Lower leg skin (tissue), 4 donors: Measurements from ENCODE around the gene MPZL3. TPM values are rescaled to one million over a fixed set of nuclear protein-coding genes. Genes with fewer than 3 reads are reported as not detected.

Source experiments
- DNase-seq, 2 donors: peaks; one replicate each; pipeline ENCODE4 v3.0.0-alpha.2; 2019; ENCODE audit warnings: low spot score in 2 of 2
- H3K4me3 ChIP-seq: fragments of 200-600 bp; sonication (generic); 2 replicates; pipeline ENCODE4 v1.5.1; 2017; ENCODE audit warnings: mild to moderate bottlenecking, low read depth; ENCODE audit not compliant: poor library complexity, severe bottlenecking
- CTCF ChIP-seq, 3 donors: fragments of 450-650 bp; IDR thresholded peaks; one replicate each; pipeline ENCODE4 v1.5.1; 2016; ENCODE audit warnings: antibody characterized with exemption in 3 of 3, mild to moderate bottlenecking in 3 of 3, moderate library complexity in 2 of 3
- POLR2A ChIP-seq, 2 donors: fragments of 450-650 bp; IDR thresholded peaks; one replicate each; pipeline ENCODE4 v1.6.1; 2016 to 2017; ENCODE audit warnings: antibody characterized with exemption in 2 of 2, mild to moderate bottlenecking in 1 of 2, moderate library complexity in 1 of 2
- WGBS, 2 donors: methylation state at CpG; one replicate each; pipeline ENCODE4 v1.1.5; 2018; 5-methylcytosine and 5-hydroxymethylcytosine counted together
- intact Hi-C: fragments of 100-400 bp; cut with DNase I; formaldehyde crosslinking; loops from one replicate; pipeline ENCODE4 v1.15.0; 2023; ENCODE audit warnings: low total_unique reads
- total RNA-seq, 4 donors: library from RNA; depleted of rRNA; stranded (reverse); fragments of >200 nt; gene quantifications; one replicate each; pipeline ENCODE4 v1.1.0, GENCODE V29; 2016

Gene MPZL3
- total RNA-seq, 4 donors from 2014 or later, result 55.9 to 120 (median 91.2) TPM

- TF ChIP-seq CTCF (IDR thresholded peaks at IDR 0.05) (no peak), POLR2A (IDR thresholded peaks at IDR 0.05) (no peak)
- WGBS, 2 donors, result 35 to 38% methylated on average over 4 of the region's 4 CpGs
- no peak overlapping the region for H3K4me3 ChIP-seq
- DNase-seq, result no peak
- intact Hi-C loops, result no loop called here
Measured at GRCh38 chr11:118275176-118275575, 23.0 kb upstream of the MPZL3 start.

GRCh38 chr11:118274186-118274585 lies 22.0 kb upstream of the MPZL3 start:
- intact Hi-C loops, result no loop called here
- no peak overlapping the region for H3K4me3 ChIP-seq
- 56 to 60% methylated on average over 2 of the region's 2 CpGs for WGBS, 2 donors
- TF ChIP-seq POLR2A (IDR thresholded peaks at IDR 0.05) (no peak), CTCF (IDR thresholded peaks at IDR 0.05) (no peak)
- DNase-seq, result no peak

GRCh38 chr11:118272001-118272400 lies 19.8 kb upstream of the MPZL3 start:
- no peak for DNase-seq
- H3K4me3 ChIP-seq, result no peak overlapping the region
- intact Hi-C loops, result no loop called here
- TF ChIP-seq CTCF (IDR thresholded peaks at IDR 0.05), result no peak
- WGBS, 2 donors, result 68 to 81% methylated on average over 2 of the region's 2 CpGs

- 45 to 52% methylated on average over 4 of the region's 4 CpGs for WGBS, 2 donors
- DNase-seq, result no peak
- intact Hi-C loops, result no loop called here
- no peak overlapping the region for H3K4me3 ChIP-seq
- TF ChIP-seq POLR2A (IDR thresholded peaks at IDR 0.05), result no peak
- no peak for TF ChIP-seq CTCF (IDR thresholded peaks at IDR 0.05)
Measured at GRCh38 chr11:118267486-118267885, 15.3 kb upstream of the MPZL3 start.

- H3K4me3 ChIP-seq, result no peak overlapping the region
- peak in 1 of 2 donors; percentile 51 for DNase-seq
- intact Hi-C loops, result no loop called here
- TF ChIP-seq CTCF (IDR thresholded peaks at IDR 0.05) (no peak), POLR2A (IDR thresholded peaks at IDR 0.05) (no peak)
- 27 to 42% methylated on average over 1 of the region's 1 CpG for WGBS, 2 donors
Measured at GRCh38 chr11:118265954-118266353, 13.8 kb upstream of the MPZL3 start.
